ENCODE data around the gene ZNF366.

DNA sequence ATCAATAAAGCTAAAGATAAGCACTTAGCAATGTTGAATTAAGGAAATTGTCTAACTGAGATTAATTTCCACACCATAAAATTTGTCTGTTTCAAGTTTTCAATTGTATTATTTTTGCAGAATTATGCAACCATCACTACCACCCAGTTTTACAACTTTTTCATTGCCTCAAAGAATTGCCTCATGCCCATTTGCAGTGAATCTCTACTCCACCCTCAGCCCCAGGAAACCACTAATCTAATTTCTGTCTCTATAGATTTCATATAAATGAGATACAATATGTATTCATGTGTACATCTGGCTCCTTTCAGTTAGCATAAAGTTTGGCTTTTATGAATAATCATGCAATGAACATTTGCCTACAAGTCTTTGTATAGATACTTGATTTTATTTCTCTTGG, 114.2 kb downstream of the ZNF366 start:
- TF ChIP-seq, protein P1, sequence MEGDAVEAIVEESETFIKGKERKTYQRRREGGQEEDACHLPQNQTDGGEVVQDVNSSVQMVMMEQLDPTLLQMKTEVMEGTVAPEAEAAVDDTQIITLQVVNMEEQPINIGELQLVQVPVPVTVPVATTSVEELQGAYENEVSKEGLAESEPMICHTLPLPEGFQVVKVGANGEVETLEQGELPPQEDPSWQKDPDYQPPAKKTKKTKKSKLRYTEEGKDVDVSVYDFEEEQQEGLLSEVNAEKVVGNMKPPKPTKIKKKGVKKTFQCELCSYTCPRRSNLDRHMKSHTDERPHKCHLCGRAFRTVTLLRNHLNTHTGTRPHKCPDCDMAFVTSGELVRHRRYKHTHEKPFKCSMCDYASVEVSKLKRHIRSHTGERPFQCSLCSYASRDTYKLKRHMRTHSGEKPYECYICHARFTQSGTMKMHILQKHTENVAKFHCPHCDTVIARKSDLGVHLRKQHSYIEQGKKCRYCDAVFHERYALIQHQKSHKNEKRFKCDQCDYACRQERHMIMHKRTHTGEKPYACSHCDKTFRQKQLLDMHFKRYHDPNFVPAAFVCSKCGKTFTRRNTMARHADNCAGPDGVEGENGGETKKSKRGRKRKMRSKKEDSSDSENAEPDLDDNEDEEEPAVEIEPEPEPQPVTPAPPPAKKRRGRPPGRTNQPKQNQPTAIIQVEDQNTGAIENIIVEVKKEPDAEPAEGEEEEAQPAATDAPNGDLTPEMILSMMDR (IDR thresholded peaks at IDR 0.05) = no peak
- TF ChIP-seq POLR2A (IDR thresholded peaks at IDR 0.05) = no peak

Measured in testis (tissue), 2 donors.